GM23248 (cell line): ENCODE measurements around the gene MOB3B. TPM values are rescaled to one million over a fixed set of nuclear protein-coding genes. Genes with fewer than 3 reads are reported as not detected.

Experiments
- DNase-seq: peaks from one replicate; pipeline ENCODE4 v3.0.0-alpha.2; 2015
- H2AFZ ChIP-seq: fragments of 200-600 bp; sonication (generic); 2 replicates; pipeline ENCODE4 v1.6.1; 2016; ENCODE audit warnings: antibody characterized with exemption
- H3F3A ChIP-seq: fragments of 200-600 bp; sonication (generic); 2 replicates; pipeline ENCODE4 v1.6.1; 2016; ENCODE audit warnings: mild to moderate bottlenecking, antibody characterized with exemption, mixed run types; ENCODE audit not compliant: insufficient read depth
- H3K27ac ChIP-seq: fragments of 200-600 bp; sonication (generic); 2 replicates; pipeline ENCODE4 v1.5.1; 2016; ENCODE audit warnings: mild to moderate bottlenecking
- H3K27me3 ChIP-seq: fragments of 200-600 bp; sonication (generic); replicated peaks from 2 replicates; pipeline ENCODE4 v1.6.1; 2016; ENCODE audit warnings: mild to moderate bottlenecking; ENCODE audit not compliant: insufficient read depth
- H3K36me3 ChIP-seq: fragments of 200-600 bp; sonication (generic); 2 replicates; pipeline ENCODE4 v1.6.1; 2016; ENCODE audit warnings: low read depth, mild to moderate bottlenecking
- H3K4me1 ChIP-seq: fragments of 200-600 bp; sonication (generic); 2 replicates; pipeline ENCODE4 v1.6.1; 2016; ENCODE audit warnings: mild to moderate bottlenecking; ENCODE audit not compliant: insufficient read depth
- H3K4me2 ChIP-seq: fragments of 200-600 bp; sonication (generic); one replicate; pipeline ENCODE4 v1.6.1; 2016; ENCODE audit warnings: mild to moderate bottlenecking; ENCODE audit not compliant: unreplicated experiment
- H3K4me3 ChIP-seq: fragments of 200-600 bp; sonication (generic); 2 replicates; pipeline ENCODE4 v1.5.1; 2016; ENCODE audit warnings: mild to moderate bottlenecking
- H3K79me2 ChIP-seq: fragments of 200-600 bp; sonication (generic); 2 replicates; pipeline ENCODE4 v1.6.1; 2016; ENCODE audit warnings: mild to moderate bottlenecking; ENCODE audit not compliant: insufficient read depth
- H3K9ac ChIP-seq: fragments of 200-600 bp; sonication (generic); 2 replicates; pipeline ENCODE4 v1.6.1; 2016; ENCODE audit warnings: mild to moderate bottlenecking
- H3K9me2 ChIP-seq: fragments of 200-600 bp; sonication (generic); 2 replicates; pipeline ENCODE4 v1.6.1; 2016; ENCODE audit warnings: mixed run types, mild to moderate bottlenecking, moderate library complexity; ENCODE audit not compliant: insufficient read depth
- H3K9me3 ChIP-seq: fragments of 200-600 bp; sonication (generic); one replicate; pipeline ENCODE4 v1.6.1; 2017; ENCODE audit warnings: low read depth
- H4K20me1 ChIP-seq: fragments of 200-600 bp; sonication (generic); 2 replicates; pipeline ENCODE4 v1.6.0; 2016; ENCODE audit not compliant: insufficient read depth
- EZH2 ChIP-seq: fragments of 200-600 bp; sonication (generic); IDR thresholded peaks from 2 replicates; pipeline ENCODE4 v1.6.1; 2018; ENCODE audit warnings: antibody characterized with exemption, mild to moderate bottlenecking; ENCODE audit not compliant: insufficient read depth, poor library complexity, severe bottlenecking
- EZH2phosphoT487 ChIP-seq: fragments of 200-600 bp; sonication (generic); IDR thresholded peaks from 2 replicates; pipeline ENCODE4 v1.6.1; 2018; ENCODE audit warnings: antibody characterized with exemption, moderate library complexity, mild to moderate bottlenecking, low read depth; ENCODE audit not compliant: insufficient read depth
- WGBS, 2 experiments: methylation state at CpG; one replicate each; pipeline ENCODE4 v1.1.6; 2015 to 2017; ENCODE audit warnings: low lambda C conversion rate in 2 of 2, low coverage in 1 of 2; ENCODE audit errors: missing lambda C conversion rate in 2 of 2; 5-methylcytosine and 5-hydroxymethylcytosine counted together
- in situ Hi-C: fragments of 300-500 bp; cut with MboI; formaldehyde crosslinking; loops from 2 replicates; pipeline ENCODE4 v1.15.0; 2020
- polyA plus RNA-seq: library from polyadenylated mRNA; unstranded; fragments of >200 nt; fragmentation: Nextera tagmentation; extraction: Ambion mirVana; gene quantifications from 2 replicates; pipeline ENCODE4 v1.2.1, GENCODE V29; 2016
- total RNA-seq: library from RNA; depleted of rRNA; stranded (reverse); fragments of >200 nt; shearing (Covaris generic); gene quantifications from 2 replicates; pipeline ENCODE4 v1.2.3, GENCODE V29; 2014

MOB3B gene
- total and polyA plus RNA-seq, 2 experiments from 2014 or later, result 0.06 TPM; not detected in 1

DNA sequence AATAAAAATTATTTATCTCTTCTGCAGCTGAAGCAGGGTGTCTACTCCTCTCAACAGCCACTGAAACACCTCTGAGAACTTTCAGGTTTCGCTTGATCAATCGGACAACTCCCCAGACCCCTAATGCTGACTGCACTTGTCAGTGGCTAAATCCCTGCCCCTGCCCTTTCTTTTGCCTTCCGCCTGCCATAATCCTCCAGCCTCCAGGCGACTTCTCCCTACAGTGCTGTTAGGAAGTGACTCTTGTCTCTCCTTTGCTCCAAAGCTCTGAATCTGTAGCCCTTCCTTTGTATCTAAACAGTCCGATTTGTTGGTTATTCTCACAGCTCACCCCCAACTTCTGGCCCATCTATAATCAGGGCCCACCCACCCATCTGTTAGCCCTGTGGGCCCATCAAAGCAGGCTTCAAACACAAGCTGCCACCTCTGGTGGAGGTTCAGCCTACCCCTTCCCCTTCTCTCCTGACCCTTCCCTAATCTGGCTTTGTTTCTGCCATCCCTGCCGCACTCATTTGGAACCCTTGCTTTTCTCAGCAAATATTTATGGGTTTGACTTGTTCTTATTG lies 59.2 kb downstream of the MOB3B start:
- no peaks in the 10 kb centered on the region for H4K20me1 ChIP-seq
- TF ChIP-seq EZH2 (no peak), EZH2phosphoT487 (no peak)
- 0 out of 2 replicates have a peak, but pooled peaks cover 7% of the 10 kb centered on the region for H3K4me1 ChIP-seq
- H3K79me2 ChIP-seq, result no peaks in the 10 kb centered on the region
- no peak overlapping the region for H2AFZ ChIP-seq
- no peaks in the 10 kb centered on the region; the same call in none of the 2 replicates for H3K27me3 ChIP-seq
- no peak overlapping the region for H3K4me3 ChIP-seq
- no peaks in the 10 kb centered on the region for H3K9me2 ChIP-seq
- no peak overlapping the region for H3K27ac ChIP-seq
- H3K9ac ChIP-seq, result no peak overlapping the region
- no peak overlapping the region for H3K4me2 ChIP-seq
- DNase-seq, result no peak
- H3K9me3 ChIP-seq, result no peaks in the 10 kb centered on the region
- no peaks in the 10 kb centered on the region for H3F3A ChIP-seq
- H3K36me3 ChIP-seq, result no peaks in the 10 kb centered on the region
- in situ Hi-C loops, result loop anchor here (10.0 kb wide), 1 partner anchor 64 kb away; no protein-coding TSS in a partner anchor
- WGBS, 2 experiments, result 79 to 87% methylated on average over 6 of the region's 6 CpGs

GRCh38 chr9:27469550-27469949 lies 60.1 kb downstream of the MOB3B start:
- Histone ChIP-seq H3K4me3 (no peak overlapping the region), H3K27ac (no peak overlapping the region), H3K9me2 (no peaks in the 10 kb centered on the region), H2AFZ (no peak overlapping the region), H3K36me3 (no peaks in the 10 kb centered on the region), H3F3A (no peaks in the 10 kb centered on the region), H3K79me2 (no peaks in the 10 kb centered on the region), H3K27me3 (no peaks in the 10 kb centered on the region; the same call in none of the 2 replicates), H3K4me2 (no peak overlapping the region), H3K4me1 (0 out of 2 replicates have a peak, but pooled peaks cover 7% of the 10 kb centered on the region), H3K9me3 (no peaks in the 10 kb centered on the region), H4K20me1 (no peaks in the 10 kb centered on the region), H3K9ac (no peak overlapping the region)
- in situ Hi-C loops, result no loop called here
- WGBS, 2 experiments, result 81 to 90% methylated on average over 3 of the region's 3 CpGs
- TF ChIP-seq EZH2phosphoT487, result no peak
- no peak for TF ChIP-seq EZH2
- DNase-seq, result no peak

GRCh38 chr9:27468462-27469110 lies 61.0 kb downstream of the MOB3B start:
- Histone ChIP-seq H3K27me3 (no peaks in the 10 kb centered on the region; the same call in none of the 2 replicates), H3K79me2 (no peaks in the 10 kb centered on the region), H3F3A (no peaks in the 10 kb centered on the region), H3K9me3 (no peaks in the 10 kb centered on the region), H3K27ac (no peak overlapping the region), H4K20me1 (no peaks in the 10 kb centered on the region), H3K4me3 (no peak overlapping the region), H3K36me3 (no peaks in the 10 kb centered on the region), H3K4me2 (no peak overlapping the region), H3K9me2 (no peaks in the 10 kb centered on the region), H3K4me1 (0 out of 2 replicates have a peak, but pooled peaks cover 7% of the 10 kb centered on the region), H3K9ac (no peak overlapping the region), H2AFZ (no peak overlapping the region)
- in situ Hi-C loops, result no loop called here
- TF ChIP-seq EZH2phosphoT487, result no peak
- no peak for TF ChIP-seq EZH2
- 80 to 85% methylated on average over 5 of the region's 5 CpGs for WGBS, 2 experiments
- no peak for DNase-seq

GRCh38 chr9:27468000-27468399 lies 61.6 kb downstream of the MOB3B start:
- Histone ChIP-seq H3K27me3 (no peaks in the 10 kb centered on the region; the same call in none of the 2 replicates), H3K4me2 (no peak overlapping the region), H3K9me3 (no peaks in the 10 kb centered on the region), H3K27ac (no peak overlapping the region), H3K79me2 (no peaks in the 10 kb centered on the region), H2AFZ (no peak overlapping the region), H3K9ac (no peak overlapping the region), H3K9me2 (no peaks in the 10 kb centered on the region), H3K4me1 (0 out of 2 replicates have a peak, but pooled peaks cover 7% of the 10 kb centered on the region), H3K4me3 (no peak overlapping the region), H3F3A (no peaks in the 10 kb centered on the region), H4K20me1 (no peaks in the 10 kb centered on the region), H3K36me3 (no peaks in the 10 kb centered on the region)
- no peak for TF ChIP-seq EZH2
- TF ChIP-seq EZH2phosphoT487, result no peak
- in situ Hi-C loops, result no loop called here
- no peak for DNase-seq
- 57 to 64% methylated on average over 1 of the region's 1 CpG for WGBS, 2 experiments
